H1 (cell line): ENCODE data around the gene CLASP2. TPM values are rescaled to one million over a fixed set of nuclear protein-coding genes. Genes with fewer than 3 reads are reported as not detected.

Experiments used
- CTCF ChIA-PET: fragments of 300-600 bp; sonication (Branson Sonifier 250); formaldehyde crosslinking; loops from one replicate; lab custom pipeline; 2021; ENCODE audit not compliant: partially characterized antibody; lab: Charles Lee
- POLR2A ChIA-PET: fragments of 300-600 bp; sonication (Branson Sonifier 250); formaldehyde crosslinking; loops from one replicate; lab custom pipeline; 2021; ENCODE audit warnings: inconsistent platforms; ENCODE audit not compliant: partially characterized antibody; lab: Charles Lee
- DNase-seq, 2 experiments: peaks; one replicate each; pipeline versions ENCODE4 v3.0.0 to v3.0.0-alpha.2; 2010 to 2022; ENCODE audit warnings: low spot score in 2 of 2, low read depth in 1 of 2, mixed read lengths in 1 of 2
- FAIRE-seq: peaks from 2 replicates; lab custom pipeline; 2011; peaks lifted over from hg19 to GRCh38; lab: Jason Lieb, UNC
- H2AFZ ChIP-seq: 2 replicates; pipeline ENCODE4 v1.8.1; 2012; ENCODE audit warnings: low read length, inconsistent platforms
- H2AK5ac ChIP-seq: 2 replicates; pipeline ENCODE4 v1.6.1; 2013; ENCODE audit warnings: low read depth, low read length
- H2BK120ac ChIP-seq: replicated peaks from 2 replicates; pipeline ENCODE3; 2013; ENCODE audit warnings: low read depth, low read length, inconsistent platforms
- H2BK12ac ChIP-seq: 2 replicates; pipeline ENCODE4 v1.6.1; 2013; ENCODE audit warnings: low read depth, low read length
- H2BK15ac ChIP-seq: 2 replicates; pipeline ENCODE4 v1.6.1; 2013; ENCODE audit warnings: low read length
- H2BK20ac ChIP-seq: 2 replicates; pipeline ENCODE4 v1.6.1; 2013; ENCODE audit warnings: low read length
- H2BK5ac ChIP-seq: 2 replicates; pipeline ENCODE4 v1.6.1; 2013; ENCODE audit warnings: low read depth, low read length
- H3K14ac ChIP-seq: 2 replicates; pipeline ENCODE4 v1.6.1; 2013; ENCODE audit warnings: inconsistent platforms; ENCODE audit not compliant: insufficient read length
- H3K18ac ChIP-seq: 2 replicates; pipeline ENCODE4 v1.6.1; 2013; ENCODE audit warnings: low read length; ENCODE audit errors: extremely low read depth
- H3K23ac ChIP-seq: 2 replicates; pipeline ENCODE4 v1.6.1; 2013; ENCODE audit warnings: inconsistent platforms; ENCODE audit not compliant: insufficient read length
- H3K23me2 ChIP-seq: 2 replicates; pipeline ENCODE4 v1.6.1; 2013; ENCODE audit warnings: low read depth, low read length
- H3K27ac ChIP-seq: 2 replicates; pipeline ENCODE4 v1.6.1; 2011; ENCODE audit warnings: low read depth, low read length, inconsistent platforms
- H3K27me3 ChIP-seq, 4 experiments: replicated peaks in 1 of 4; 1 replicate in 1 of 4; 2 replicates in 3 of 4; pipeline versions ENCODE4 v1.6.1 to v1.8.1; 2011 to 2013; ENCODE audit warnings: low read length in 3 of 4, mild to moderate bottlenecking in 3 of 4, inconsistent platforms in 2 of 4, mixed read lengths in 2 of 4, moderate library complexity in 1 of 4; ENCODE audit not compliant: control insufficient read depth in 3 of 4, insufficient read depth in 3 of 4; ENCODE audit errors: extremely low read depth in 1 of 4
- H3K36me3 ChIP-seq, 4 experiments: 2 replicates each; pipeline versions ENCODE4 v1.6.1 to v1.8.1; 2011 to 2013; ENCODE audit warnings: mild to moderate bottlenecking in 4 of 4, low read length in 3 of 4, moderate library complexity in 2 of 4, control low read depth in 1 of 4, inconsistent platforms in 1 of 4; ENCODE audit not compliant: insufficient read depth in 4 of 4, control insufficient read depth in 2 of 4
- H3K4ac ChIP-seq: replicated peaks from 2 replicates; pipeline ENCODE3; 2013; ENCODE audit warnings: low read length, low read depth, mixed read lengths, inconsistent platforms; ENCODE audit not compliant: insufficient read length
- H3K4me1 ChIP-seq, 4 experiments: replicated peaks in 1 of 4; 1 replicate in 1 of 4; 2 replicates in 3 of 4; pipeline versions ENCODE4 v1.6.1 to v1.8.1; 2011 to 2013; ENCODE audit warnings: low read length in 3 of 4, inconsistent platforms in 2 of 4, mixed read lengths in 1 of 4; ENCODE audit not compliant: insufficient read depth in 4 of 4, control insufficient read depth in 3 of 4
- H3K4me2 ChIP-seq, 2 experiments: 2 replicates each; pipeline versions ENCODE4 v1.6.1 to v1.8.1; 2011 to 2013; ENCODE audit warnings: low read depth in 2 of 2, low read length in 2 of 2, control low read depth in 1 of 2, inconsistent platforms in 1 of 2, mild to moderate bottlenecking in 1 of 2; ENCODE audit not compliant: insufficient read depth in 1 of 2
- H3K4me3 ChIP-seq, 4 experiments: fragments of 200-600, 300-600 bp in 1 of 4; sonication (generic), shearing (Covaris generic), sonication (Bioruptor Twin) in 1 of 4; 2 replicates each; pipeline versions ENCODE4 v1.5.1 to v1.8.1; 2011 to 2016; ENCODE audit warnings: low read length in 4 of 4, low read depth in 3 of 4, control low read depth in 2 of 4, inconsistent platforms in 2 of 4, mild to moderate bottlenecking in 2 of 4, mixed read lengths in 1 of 4, moderate library complexity in 1 of 4; ENCODE audit not compliant: insufficient read depth in 2 of 4; ENCODE audit errors: extremely low read depth in 1 of 4
- H3K56ac ChIP-seq: replicated peaks from 2 replicates; pipeline ENCODE3; 2013; ENCODE audit warnings: low read depth, mild to moderate bottlenecking, mixed read lengths, low read length, inconsistent platforms; ENCODE audit not compliant: insufficient read length
- H3K79me1 ChIP-seq: 2 replicates; pipeline ENCODE4 v1.6.1; 2013; ENCODE audit warnings: low read depth, low read length, control low read depth
- H3K79me2 ChIP-seq, 2 experiments: 2 replicates each; pipeline versions ENCODE4 v1.6.1 to v1.8.1; 2012 to 2013; ENCODE audit warnings: low read length in 2 of 2, mild to moderate bottlenecking in 2 of 2, inconsistent platforms in 1 of 2; ENCODE audit not compliant: insufficient read depth in 2 of 2, control insufficient read depth in 1 of 2
- H3K9ac ChIP-seq, 4 experiments: replicated peaks in 1 of 4; 1 replicate in 1 of 4; 2 replicates in 3 of 4; pipeline versions ENCODE4 v1.6.1 to v1.8.1; 2011 to 2013; ENCODE audit warnings: low read depth in 3 of 4, low read length in 3 of 4, control low read depth in 2 of 4, mild to moderate bottlenecking in 2 of 4, moderate library complexity in 2 of 4, inconsistent platforms in 1 of 4; ENCODE audit errors: extremely low read depth in 1 of 4
- H3K9me3 ChIP-seq, 2 experiments: 2 replicates each; pipeline versions ENCODE4 v1.6.1 to v1.8.1; 2012 to 2013; ENCODE audit warnings: mild to moderate bottlenecking in 2 of 2, moderate library complexity in 2 of 2, control low read depth in 1 of 2, inconsistent platforms in 1 of 2, low read depth in 1 of 2, low read length in 1 of 2, mixed read lengths in 1 of 2; ENCODE audit not compliant: insufficient read depth in 2 of 2
- H4K20me1 ChIP-seq, 2 experiments: replicated peaks in 1 of 2; 2 replicates each; pipeline versions ENCODE3 to v1.8.1; 2011 to 2013; ENCODE audit warnings: inconsistent platforms in 2 of 2, low read length in 2 of 2, mild to moderate bottlenecking in 1 of 2; ENCODE audit not compliant: insufficient read depth in 2 of 2, control insufficient read depth in 1 of 2
- H4K5ac ChIP-seq: 2 replicates; pipeline ENCODE4 v1.6.1; 2013; ENCODE audit warnings: low read length, low read depth, mixed read lengths, inconsistent platforms; ENCODE audit not compliant: insufficient read length
- H4K8ac ChIP-seq: 2 replicates; pipeline ENCODE4 v1.8.0; 2013; ENCODE audit warnings: mild to moderate bottlenecking, moderate library complexity, low read length, inconsistent platforms; ENCODE audit not compliant: insufficient read depth; ENCODE audit errors: extremely low read depth
- H4K91ac ChIP-seq: replicated peaks from 2 replicates; pipeline ENCODE3; 2013; ENCODE audit warnings: low read length, mixed read lengths, inconsistent platforms; ENCODE audit not compliant: insufficient read length
- SP4 ChIP-seq: IDR thresholded peaks from 2 replicates; pipeline ENCODE4 v1.6.1; 2012; ENCODE audit warnings: low read length, inconsistent platforms
- YY1 ChIP-seq: IDR thresholded peaks from 2 replicates; pipeline ENCODE4 v1.6.1; 2011; ENCODE audit warnings: low read depth, mild to moderate bottlenecking, low read length
- WGBS, 2 experiments: shearing (Covaris generic) in 1 of 2; methylation state at CpG; one replicate each; pipeline versions ENCODE4 v1.1.6 to v1.1.7; 2013 to 2015; ENCODE audit warnings: low lambda C conversion rate in 2 of 2, mixed read lengths in 2 of 2, inconsistent platforms in 1 of 2, low coverage in 1 of 2, missing lambda C conversion rate in 1 of 2; ENCODE audit not compliant: insufficient replicate concordance in 2 of 2, insufficient coverage in 1 of 2, insufficient read length in 1 of 2; ENCODE audit errors: extremely low coverage in 1 of 2, missing lambda C conversion rate in 1 of 2; 5-methylcytosine and 5-hydroxymethylcytosine counted together
- polyA plus RNA-seq, 7 experiments: library from polyadenylated mRNA; depleted of rRNA in 3 of 7; stranded (reverse) in 5 of 7; unstranded in 2 of 7; fragments of >200 nt in 5 of 7; fragments of 200-250 nt in 2 of 7; gene quantifications; 1 replicate in 5 of 7; 2 replicates in 1 of 7; 4 replicates in 1 of 7; pipeline versions ENCODE4 v1.2.1 to v1.2.3, GENCODE V29; 2011 to 2013; ENCODE audit warnings: missing spikeins in 2 of 7, mixed read lengths in 2 of 7
- total RNA-seq: library from RNA; stranded (reverse); fragmentation: NEBNext Ultra II Directional; extraction: Animal tissue kit (Norgen Biotek cat#: 25700); gene quantifications from 2 replicates; pipeline ENCODE4 v1.2.1, GENCODE V29; 2021

Gene CLASP2
- total and polyA plus RNA-seq, 2 of the 8 experiments (the other 6 are each of a cell fraction or from before 2014, with no cell fraction given), result 21.7 to 58.0 TPM

- Histone ChIP-seq H2BK20ac (no peak overlapping the region), H3K79me2 (no peaks in the 10 kb centered on the region), H2AK5ac (no peak overlapping the region), H4K91ac (no peak overlapping the region), H4K5ac (no peak overlapping the region), H4K8ac (no peak overlapping the region), H3K79me1 (no peaks in the 10 kb centered on the region), H3K23me2 (no peaks in the 10 kb centered on the region), H2BK15ac (no peak overlapping the region), H3K18ac (no peak overlapping the region), H3K4ac (no peak overlapping the region), H2AFZ (no peak overlapping the region), H3K27ac (no peak overlapping the region), H3K4me2 (no peak overlapping the region), H3K9ac (no peak overlapping the region), H3K4me1 (peaks cover 4 to 22% (median 11%) of the 10 kb centered on the region in 4 experiments; a peak in 5 of 7 replicates), H3K27me3 (no peaks in the 10 kb centered on the region), H4K20me1 (no peaks in the 10 kb centered on the region), H3K9me3 (no peaks in the 10 kb centered on the region), H3K4me3 (no peak overlapping the region), H3K14ac (no peak overlapping the region), H2BK12ac (no peak overlapping the region), H2BK120ac (no peak overlapping the region), H2BK5ac (no peak overlapping the region), H3K36me3 (peaks cover 0 to 15% (median 0%) of the 10 kb centered on the region in 4 experiments; a peak in 2 of 8 replicates), H3K23ac (no peak overlapping the region), H3K56ac (no peak overlapping the region)
- TF ChIP-seq SP4, result no peak
- TF ChIP-seq YY1, result no peak
- no peak for FAIRE-seq
- no peak for DNase-seq
- CTCF ChIA-PET, result no interaction called here
- POLR2A ChIA-PET, result no interaction called here
- WGBS, 2 experiments, result 91% methylated on average over 1 of the region's 1 CpG; no CpG with 5 or more reads in 1 of the 2 experiments
These were observed 142.7 kb downstream of the CLASP2 start for GRCh38 chr3:33575311-33575710.
